ENCODE results near the gene KYAT1. TPM values are rescaled to one million over a fixed set of nuclear protein-coding genes. Genes with fewer than 3 reads are reported as not detected.

KYAT1 gene
- total and polyA plus RNA-seq, 2 of the 8 experiments (the other 6 are each of a cell fraction or from before 2014, with no cell fraction given), result 30.4 to 42.2 TPM

- Histone ChIP-seq H3K4me3 (ENCODE audit: extremely low read depth in 1 of 4, insufficient read depth in 2 of 4, low read depth in 3 of 4, low read length in 4 of 4) (no peak overlapping the region), H4K91ac (replicated peaks; ENCODE audit: insufficient read length, low read length) (no peak overlapping the region), H3K4me2 (ENCODE audit: insufficient read depth in 1 of 2, low read depth in 2 of 2, low read length in 2 of 2) (no peak overlapping the region), H4K20me1 (replicated peaks in 1 of 2; ENCODE audit: control insufficient read depth in 1 of 2, insufficient read depth in 2 of 2, low read length in 2 of 2) (peaks cover 0 to 14% of the 10 kb centered on the region in 2 experiments), H3K27me3 (replicated peaks in 1 of 4; ENCODE audit: control insufficient read depth in 3 of 4, extremely low read depth in 1 of 4, insufficient read depth in 3 of 4, low read length in 3 of 4) (no peaks in the 10 kb centered on the region), H2BK15ac (ENCODE audit: low read length) (no peak overlapping the region), H2BK12ac (ENCODE audit: low read depth, low read length) (no peak overlapping the region), H2AFZ (ENCODE audit: low read length) (no peak overlapping the region), H3K18ac (ENCODE audit: extremely low read depth, low read length) (no peak overlapping the region), H3K23me2 (ENCODE audit: low read depth, low read length) (no peaks in the 10 kb centered on the region), H3K23ac (ENCODE audit: insufficient read length) (no peak overlapping the region), H2BK5ac (ENCODE audit: low read depth, low read length) (no peak overlapping the region), H3K4me1 (replicated peaks in 1 of 4; ENCODE audit: control insufficient read depth in 3 of 4, insufficient read depth in 4 of 4, low read length in 3 of 4) (no peaks in the 10 kb centered on the region), H3K79me2 (ENCODE audit: control insufficient read depth in 1 of 2, insufficient read depth in 2 of 2, low read length in 2 of 2) (peaks cover 0 to 3% of the 10 kb centered on the region in 2 experiments; a peak in 1 of 4 replicates), H2BK20ac (ENCODE audit: low read length) (no peak overlapping the region), H3K56ac (replicated peaks; ENCODE audit: insufficient read length, low read depth, low read length) (no peak overlapping the region), H3K14ac (ENCODE audit: insufficient read length) (no peak overlapping the region), H3K9ac (replicated peaks in 1 of 4; ENCODE audit: extremely low read depth in 1 of 4, low read depth in 3 of 4, low read length in 3 of 4) (no peak overlapping the region), H3K36me3 (ENCODE audit: control insufficient read depth in 2 of 4, insufficient read depth in 4 of 4, low read length in 3 of 4) (peaks cover 0 to 3% (median 0%) of the 10 kb centered on the region in 4 experiments; a peak in 2 of 8 replicates), H3K9me3 (ENCODE audit: insufficient read depth in 2 of 2, low read depth in 1 of 2, low read length in 1 of 2) (no peaks in the 10 kb centered on the region), H3K27ac (ENCODE audit: low read depth, low read length) (no peak overlapping the region), H4K8ac (ENCODE audit: extremely low read depth, insufficient read depth, low read length) (no peak overlapping the region), H4K5ac (ENCODE audit: insufficient read length, low read depth, low read length) (no peak overlapping the region), H2BK120ac (replicated peaks; ENCODE audit: low read depth, low read length) (no peak overlapping the region), H3K4ac (replicated peaks; ENCODE audit: insufficient read length, low read depth, low read length) (no peak overlapping the region), H3K79me1 (ENCODE audit: low read depth, low read length) (no peaks in the 10 kb centered on the region), H2AK5ac (ENCODE audit: low read depth, low read length) (no peak overlapping the region)
- 92 to 100% methylated on average over 2 to 12 of the region's 12 CpGs for WGBS, 2 experiments (ENCODE audit: extremely low coverage in 1 of 2, insufficient coverage in 1 of 2, insufficient read length in 1 of 2, insufficient replicate concordance in 2 of 2, low coverage in 1 of 2, low lambda C conversion rate in 2 of 2, missing lambda C conversion rate in 1 of 2)
- no peak for DNase-seq (ENCODE audit: low read depth in 1 of 2, low spot score in 2 of 2)
- ChIA-PET POLR2A (ENCODE audit: partially characterized antibody) (interaction anchor here (1.2 kb wide), 1 partner anchor 12 kb away, joined by 3 read pairs; the partner anchor contains the start of gene SPOUT1), CTCF (ENCODE audit: partially characterized antibody) (interaction anchor here (0.6 to 1.5 kb wide), 5 partner anchors 10 to 109 kb away, joined by 3 to 4 read pairs (median 3); no protein-coding TSS in a partner anchor)
- FAIRE-seq, result no peak
- TF ChIP-seq POLR2A (IDR thresholded peaks at IDR 0.05; ENCODE audit: control extremely low read depth in 1 of 2, low read depth in 2 of 2, low read length in 2 of 2) (no peak), TEAD4 (IDR thresholded peaks at IDR 0.05; ENCODE audit: low read depth, low read length) (no peak), KDM1A (IDR thresholded peaks at IDR 0.05; ENCODE audit: borderline replicate concordance, low read length) (no peak), RNF2 (IDR thresholded peaks at IDR 0.05; ENCODE audit: borderline replicate concordance, low read depth, low read length, missing control alignments, poor library complexity, severe bottlenecking) (no peak), POLR2AphosphoS5 (IDR thresholded peaks at IDR 0.05; ENCODE audit: low read depth, low read length) (no peak), GTF2F1 (IDR thresholded peaks at IDR 0.05; ENCODE audit: borderline replicate concordance, low read depth, low read length) (no peak), E2F6 (IDR thresholded peaks at IDR 0.05) (no peak), ASH2L (IDR thresholded peaks at IDR 0.05; ENCODE audit: low read length) (no peak)
- TF ChIP-seq, protein P1, sequence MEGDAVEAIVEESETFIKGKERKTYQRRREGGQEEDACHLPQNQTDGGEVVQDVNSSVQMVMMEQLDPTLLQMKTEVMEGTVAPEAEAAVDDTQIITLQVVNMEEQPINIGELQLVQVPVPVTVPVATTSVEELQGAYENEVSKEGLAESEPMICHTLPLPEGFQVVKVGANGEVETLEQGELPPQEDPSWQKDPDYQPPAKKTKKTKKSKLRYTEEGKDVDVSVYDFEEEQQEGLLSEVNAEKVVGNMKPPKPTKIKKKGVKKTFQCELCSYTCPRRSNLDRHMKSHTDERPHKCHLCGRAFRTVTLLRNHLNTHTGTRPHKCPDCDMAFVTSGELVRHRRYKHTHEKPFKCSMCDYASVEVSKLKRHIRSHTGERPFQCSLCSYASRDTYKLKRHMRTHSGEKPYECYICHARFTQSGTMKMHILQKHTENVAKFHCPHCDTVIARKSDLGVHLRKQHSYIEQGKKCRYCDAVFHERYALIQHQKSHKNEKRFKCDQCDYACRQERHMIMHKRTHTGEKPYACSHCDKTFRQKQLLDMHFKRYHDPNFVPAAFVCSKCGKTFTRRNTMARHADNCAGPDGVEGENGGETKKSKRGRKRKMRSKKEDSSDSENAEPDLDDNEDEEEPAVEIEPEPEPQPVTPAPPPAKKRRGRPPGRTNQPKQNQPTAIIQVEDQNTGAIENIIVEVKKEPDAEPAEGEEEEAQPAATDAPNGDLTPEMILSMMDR (IDR thresholded peaks at IDR 0.05; ENCODE audit: control extremely low read depth in 1 of 3, insufficient read depth in 1 of 3, low read depth in 1 of 3, low read length in 3 of 3), result no peak
These were observed 39.9 kb downstream of the KYAT1 start for GRCh38 chr9:128841694-128842492.

Measured in H1 (cell line).